ENCODE data around the gene OTX2.

Gene OTX2

GRCh38 chr14:56805992-56806727, 4.1 kb downstream of the OTX2 start:
- H3K9ac ChIP-seq (ENCODE audit: low read depth in 1 of 2, low read length in 2 of 2), result no peak overlapping the region
- H3K36me3 ChIP-seq (ENCODE audit: control insufficient read depth in 2 of 2, insufficient read depth in 2 of 2, low read length in 2 of 2), result no peaks in the 10 kb centered on the region
- H3K9me3 ChIP-seq (ENCODE audit: control insufficient read depth in 2 of 2, low read length in 2 of 2), result no peaks in the 10 kb centered on the region
- no peaks in the 10 kb centered on the region for H3K4me1 ChIP-seq (ENCODE audit: control insufficient read depth in 2 of 2, insufficient read depth in 2 of 2, low read length in 2 of 2)
- no peak overlapping the region for H3K4me3 ChIP-seq (ENCODE audit: low read length in 2 of 2)
- H3K27me3 ChIP-seq (ENCODE audit: control insufficient read depth in 2 of 2, insufficient read depth in 2 of 2, low read length in 2 of 2), result peaks cover 82 to 84% of the 10 kb centered on the region in 2 donors
- H3K27ac ChIP-seq (ENCODE audit: low read depth in 2 of 2, low read length in 2 of 2), result no peak overlapping the region

- H3K27ac ChIP-seq (ENCODE audit: low read depth in 2 of 2, low read length in 2 of 2), result no peak overlapping the region
- no peak overlapping the region for H3K9ac ChIP-seq (ENCODE audit: low read depth in 1 of 2, low read length in 2 of 2)
- H3K36me3 ChIP-seq (ENCODE audit: control insufficient read depth in 2 of 2, insufficient read depth in 2 of 2, low read length in 2 of 2), result no peaks in the 10 kb centered on the region
- H3K4me1 ChIP-seq (ENCODE audit: control insufficient read depth in 2 of 2, insufficient read depth in 2 of 2, low read length in 2 of 2), result no peaks in the 10 kb centered on the region
- no peak overlapping the region for H3K4me3 ChIP-seq (ENCODE audit: low read length in 2 of 2)
- no peaks in the 10 kb centered on the region for H3K9me3 ChIP-seq (ENCODE audit: control insufficient read depth in 2 of 2, low read length in 2 of 2)
- H3K27me3 ChIP-seq (ENCODE audit: control insufficient read depth in 2 of 2, insufficient read depth in 2 of 2, low read length in 2 of 2), result peaks cover 82 to 83% of the 10 kb centered on the region in 2 donors
Observed at GRCh38 chr14:56805201-56805991, 4.9 kb downstream of the OTX2 start.

GRCh38 chr14:56803816-56804535, 6.3 kb downstream of the OTX2 start:
- Histone ChIP-seq H3K9me3 (ENCODE audit: control insufficient read depth in 2 of 2, low read length in 2 of 2) (no peaks in the 10 kb centered on the region), H3K27ac (ENCODE audit: low read depth in 2 of 2, low read length in 2 of 2) (no peak overlapping the region), H3K4me3 (ENCODE audit: low read length in 2 of 2) (no peak overlapping the region), H3K27me3 (ENCODE audit: control insufficient read depth in 2 of 2, insufficient read depth in 2 of 2, low read length in 2 of 2) (peaks cover 82% of the 10 kb centered on the region in 2 donors), H3K36me3 (ENCODE audit: control insufficient read depth in 2 of 2, insufficient read depth in 2 of 2, low read length in 2 of 2) (no peaks in the 10 kb centered on the region), H3K9ac (ENCODE audit: low read depth in 1 of 2, low read length in 2 of 2) (no peak overlapping the region), H3K4me1 (ENCODE audit: control insufficient read depth in 2 of 2, insufficient read depth in 2 of 2, low read length in 2 of 2) (no peaks in the 10 kb centered on the region)

GRCh38 chr14:56801920-56802319, 8.4 kb downstream of the OTX2 start:
- no peak overlapping the region for H3K9ac ChIP-seq (ENCODE audit: low read depth in 1 of 2, low read length in 2 of 2)
- H3K9me3 ChIP-seq (ENCODE audit: control insufficient read depth in 2 of 2, low read length in 2 of 2), result no peaks in the 10 kb centered on the region

GRCh38 chr14:56799343-56799645, 11.0 kb downstream of the OTX2 start:
- H3K27me3 ChIP-seq (ENCODE audit: control insufficient read depth in 2 of 2, insufficient read depth in 2 of 2, low read length in 2 of 2), result peaks cover 84 to 88% of the 10 kb centered on the region in 2 donors
- H3K36me3 ChIP-seq (ENCODE audit: control insufficient read depth in 2 of 2, insufficient read depth in 2 of 2, low read length in 2 of 2), result no peaks in the 10 kb centered on the region
- H3K9ac ChIP-seq (ENCODE audit: low read depth in 1 of 2, low read length in 2 of 2), result no peak overlapping the region
- H3K27ac ChIP-seq (ENCODE audit: low read depth in 2 of 2, low read length in 2 of 2), result no peak overlapping the region
- H3K4me1 ChIP-seq (ENCODE audit: control insufficient read depth in 2 of 2, insufficient read depth in 2 of 2, low read length in 2 of 2), result peaks cover 0 to 3% of the 10 kb centered on the region in 2 donors
- no peaks in the 10 kb centered on the region for H3K9me3 ChIP-seq (ENCODE audit: control insufficient read depth in 2 of 2, low read length in 2 of 2)
- H3K4me3 ChIP-seq (ENCODE audit: low read length in 2 of 2), result no peak overlapping the region

More at GRCh38 chr14:56801920-56802319, 8.4 kb downstream of the OTX2 start:
- Histone ChIP-seq H3K27ac (ENCODE audit: low read depth in 2 of 2, low read length in 2 of 2) (no peak overlapping the region), H3K4me1 (ENCODE audit: control insufficient read depth in 2 of 2, insufficient read depth in 2 of 2, low read length in 2 of 2) (peaks cover 0 to 3% of the 10 kb centered on the region in 2 donors), H3K27me3 (ENCODE audit: control insufficient read depth in 2 of 2, insufficient read depth in 2 of 2, low read length in 2 of 2) (peaks cover 81 to 86% of the 10 kb centered on the region in 2 donors), H3K36me3 (ENCODE audit: control insufficient read depth in 2 of 2, insufficient read depth in 2 of 2, low read length in 2 of 2) (no peaks in the 10 kb centered on the region), H3K4me3 (ENCODE audit: low read length in 2 of 2) (no peak overlapping the region)

- Histone ChIP-seq H3K4me3 (ENCODE audit: low read length in 2 of 2) (no peak overlapping the region), H3K27ac (ENCODE audit: low read depth in 2 of 2, low read length in 2 of 2) (no peak overlapping the region), H3K27me3 (ENCODE audit: control insufficient read depth in 2 of 2, insufficient read depth in 2 of 2, low read length in 2 of 2) (peaks cover 83 to 86% of the 10 kb centered on the region in 2 donors), H3K4me1 (ENCODE audit: control insufficient read depth in 2 of 2, insufficient read depth in 2 of 2, low read length in 2 of 2) (peaks cover 0 to 3% of the 10 kb centered on the region in 2 donors), H3K36me3 (ENCODE audit: control insufficient read depth in 2 of 2, insufficient read depth in 2 of 2, low read length in 2 of 2) (no peaks in the 10 kb centered on the region), H3K9ac (ENCODE audit: low read depth in 1 of 2, low read length in 2 of 2) (no peak overlapping the region), H3K9me3 (ENCODE audit: control insufficient read depth in 2 of 2, low read length in 2 of 2) (no peaks in the 10 kb centered on the region)
Observed at GRCh38 chr14:56798447-56799342, 11.6 kb downstream of the OTX2 start.

- no peak overlapping the region for H3K4me3 ChIP-seq (ENCODE audit: low read length in 2 of 2)
- H3K9me3 ChIP-seq (ENCODE audit: control insufficient read depth in 2 of 2, low read length in 2 of 2), result no peaks in the 10 kb centered on the region
- no peaks in the 10 kb centered on the region for H3K36me3 ChIP-seq (ENCODE audit: control insufficient read depth in 2 of 2, insufficient read depth in 2 of 2, low read length in 2 of 2)
- H3K9ac ChIP-seq (ENCODE audit: low read depth in 1 of 2, low read length in 2 of 2), result no peak overlapping the region
- H3K27me3 ChIP-seq (ENCODE audit: control insufficient read depth in 2 of 2, insufficient read depth in 2 of 2, low read length in 2 of 2), result peaks cover 78 to 83% of the 10 kb centered on the region in 2 donors
- peaks cover 0 to 3% of the 10 kb centered on the region in 2 donors for H3K4me1 ChIP-seq (ENCODE audit: control insufficient read depth in 2 of 2, insufficient read depth in 2 of 2, low read length in 2 of 2)
- no peak overlapping the region for H3K27ac ChIP-seq (ENCODE audit: low read depth in 2 of 2, low read length in 2 of 2)
Observed at GRCh38 chr14:56797569-56798446, 12.5 kb downstream of the OTX2 start.

- H3K4me3 ChIP-seq (ENCODE audit: low read length in 2 of 2), result no peak overlapping the region
- no peaks in the 10 kb centered on the region for H3K36me3 ChIP-seq (ENCODE audit: control insufficient read depth in 2 of 2, insufficient read depth in 2 of 2, low read length in 2 of 2)
- H3K27me3 ChIP-seq (ENCODE audit: control insufficient read depth in 2 of 2, insufficient read depth in 2 of 2, low read length in 2 of 2), result peaks cover 78 to 79% of the 10 kb centered on the region in 2 donors
Observed at GRCh38 chr14:56797003-56797568, 13.2 kb downstream of the OTX2 start.

More at GRCh38 chr14:56797003-56797568, 13.2 kb downstream of the OTX2 start:
- Histone ChIP-seq H3K27ac (ENCODE audit: low read depth in 2 of 2, low read length in 2 of 2) (no peak overlapping the region), H3K4me1 (ENCODE audit: control insufficient read depth in 2 of 2, insufficient read depth in 2 of 2, low read length in 2 of 2) (peaks cover 0 to 3% of the 10 kb centered on the region in 2 donors), H3K9ac (ENCODE audit: low read depth in 1 of 2, low read length in 2 of 2) (no peak overlapping the region), H3K9me3 (ENCODE audit: control insufficient read depth in 2 of 2, low read length in 2 of 2) (no peaks in the 10 kb centered on the region)
